Neural progenitor cell (in vitro differentiated cells): ENCODE data around the gene UGT1A6.

Experiments used
- CTCF ChIP-seq: fragments of 200-600 bp; sonication (generic); IDR thresholded peaks from 2 replicates; pipeline ENCODE4 v1.5.1; 2017; ENCODE audit warnings: antibody characterized with exemption, mild to moderate bottlenecking
- EZH2 ChIP-seq: fragments of 200-600 bp; sonication (generic); IDR thresholded peaks from 2 replicates; pipeline ENCODE4 v1.6.1; 2017; ENCODE audit warnings: antibody characterized with exemption, mild to moderate bottlenecking, moderate library complexity

- TF ChIP-seq CTCF = no peak
- TF ChIP-seq EZH2 = no peak
Observed at GRCh38 chr2:233798335-233799086, 105.8 kb downstream of the UGT1A6 start.
